ENCODE measurements around the gene CDC42.
"Not testable (repeated sequence)": the region's sequence is repeated elsewhere in the genome, so short reads cannot be mapped to it uniquely, and the experiment has no call there.

Gene CDC42

DNA sequence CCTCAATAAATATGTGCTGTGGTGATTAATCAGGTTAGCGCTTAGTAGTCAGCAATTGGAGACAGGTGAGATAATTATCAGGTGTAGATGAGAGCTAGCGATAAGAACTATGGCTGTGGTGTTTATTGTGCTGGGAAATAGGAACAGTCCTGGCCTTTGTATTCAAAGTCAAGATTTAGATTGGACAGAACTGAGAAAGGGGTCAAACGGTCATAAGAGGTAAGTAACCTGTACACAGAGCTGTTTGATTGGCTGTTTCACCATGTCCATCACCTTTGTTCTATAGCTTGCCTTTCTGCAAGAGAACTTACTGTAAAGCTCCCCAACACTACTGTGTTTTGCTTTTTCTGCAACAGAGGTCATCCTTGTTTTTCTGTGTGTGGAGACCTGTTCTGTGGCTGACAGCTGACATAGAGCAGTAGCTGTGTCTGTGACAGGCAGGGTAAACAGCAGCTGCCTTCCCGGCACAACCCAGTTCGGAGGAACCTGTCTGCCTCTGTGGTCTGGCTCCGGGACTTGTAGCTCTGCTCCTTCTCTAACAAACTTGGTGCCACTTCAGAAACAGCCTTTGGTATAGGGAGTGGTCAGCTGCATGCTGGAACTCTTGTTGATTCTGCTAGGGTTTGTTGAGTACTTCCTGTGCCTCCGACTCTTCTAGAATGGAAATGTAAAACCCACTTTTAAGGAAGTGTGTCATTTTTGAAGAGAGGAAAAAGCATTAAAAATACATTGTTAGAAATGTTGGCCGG, 21.1 kb upstream of the CDC42 start:
- no CpG with 5 or more reads among the region's 8 CpGs for WGBS (ENCODE audit: extremely low coverage, insufficient coverage, insufficient read length)
- H2AFZ ChIP-seq (ENCODE audit: insufficient read depth, low read length, poor library complexity) = peak overlapping the region; percentile 3
- H3K79me1 ChIP-seq (ENCODE audit: low read length) = no peaks in the 10 kb centered on the region
- no peak overlapping the region for H3K14ac ChIP-seq (ENCODE audit: low read length)
- H4K12ac ChIP-seq (ENCODE audit: low read depth, low read length) = no peak overlapping the region
- H3K4me3 ChIP-seq (ENCODE audit: low read depth, low read length) = no peak overlapping the region
- H3K9ac ChIP-seq (ENCODE audit: low read length) = no peak overlapping the region
- no peak overlapping the region for H4K91ac ChIP-seq (ENCODE audit: low read depth, low read length)
- H3K18ac ChIP-seq (ENCODE audit: low read length) = no peak overlapping the region
- H3K36me3 ChIP-seq (ENCODE audit: control insufficient read depth in 1 of 2, insufficient read depth in 2 of 2, low read length in 2 of 2) = no peaks in the 10 kb centered on the region
- H4K8ac ChIP-seq (ENCODE audit: low read depth, low read length) = peak overlapping the region; percentile 2
- no peak overlapping the region for H2BK12ac ChIP-seq (ENCODE audit: low read length)
- no peaks in the 10 kb centered on the region for H3K79me2 ChIP-seq (ENCODE audit: control insufficient read depth, insufficient read depth, low read length, poor library complexity)
- H3K9me3 ChIP-seq (ENCODE audit: insufficient read depth, low read depth, low read length) = no peaks in the 10 kb centered on the region
- no peak overlapping the region for H2BK120ac ChIP-seq (ENCODE audit: insufficient read depth, low read length, poor library complexity)
- peak overlapping the region; percentile 52 for H3K4me2 ChIP-seq (ENCODE audit: low read length)
- H3K23ac ChIP-seq (ENCODE audit: low read length) = no peak overlapping the region
- no peak overlapping the region for H2BK5ac ChIP-seq (ENCODE audit: low read depth, low read length, poor library complexity)
- H2AK5ac ChIP-seq (ENCODE audit: low read length) = no peak overlapping the region
- H3K27me3 ChIP-seq (ENCODE audit: insufficient read depth, low read length) = no peaks in the 10 kb centered on the region
- H3K4me1 ChIP-seq (ENCODE audit: control insufficient read depth in 1 of 2, insufficient read depth in 2 of 2, low read length in 2 of 2) = peaks cover 8 to 9% of the 10 kb centered on the region in 2 experiments
- H3K4ac ChIP-seq (ENCODE audit: low read depth, low read length) = no peak overlapping the region
- DNase-seq = no peak
- peak overlapping the region; percentile 64 for H3K27ac ChIP-seq (ENCODE audit: low read depth, low read length)

DNA sequence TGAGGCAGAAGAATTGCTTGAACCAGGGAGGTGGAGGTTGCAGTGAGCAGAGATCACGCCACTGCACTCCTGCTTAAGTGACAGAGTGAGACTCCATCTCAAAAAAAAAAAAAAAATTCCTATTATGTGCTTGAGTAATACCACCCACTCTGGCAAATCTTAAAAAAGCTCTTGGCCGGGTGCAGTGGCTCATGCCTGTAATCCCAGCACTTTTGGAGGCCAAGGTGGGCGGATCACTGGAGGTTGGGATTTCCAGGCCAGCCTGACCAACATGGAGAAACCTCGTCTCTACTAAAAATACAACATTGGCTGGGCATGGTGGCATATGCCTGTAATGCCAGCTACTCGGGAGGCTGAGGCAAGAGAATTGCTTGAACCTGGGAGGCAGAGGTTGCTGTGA, 17.7 kb upstream of the CDC42 start:
- H4K91ac ChIP-seq (ENCODE audit: low read depth, low read length); H3K4ac ChIP-seq (ENCODE audit: low read depth, low read length); H4K12ac ChIP-seq (ENCODE audit: low read depth, low read length); H3K27me3 ChIP-seq (ENCODE audit: insufficient read depth, low read length); H3K4me2 ChIP-seq (ENCODE audit: low read length); H2AK5ac ChIP-seq (ENCODE audit: low read length); H2BK120ac ChIP-seq (ENCODE audit: insufficient read depth, low read length, poor library complexity); H3K18ac ChIP-seq (ENCODE audit: low read length); H3K4me3 ChIP-seq (ENCODE audit: low read depth, low read length); H4K8ac ChIP-seq (ENCODE audit: low read depth, low read length); H3K9ac ChIP-seq (ENCODE audit: low read length); DNase-seq; H2AFZ ChIP-seq (ENCODE audit: insufficient read depth, low read length, poor library complexity); H3K79me2 ChIP-seq (ENCODE audit: control insufficient read depth, insufficient read depth, low read length, poor library complexity); H2BK12ac ChIP-seq (ENCODE audit: low read length); H3K9me3 ChIP-seq (ENCODE audit: insufficient read depth, low read depth, low read length); H3K79me1 ChIP-seq (ENCODE audit: low read length); H3K36me3 ChIP-seq (ENCODE audit: control insufficient read depth in 1 of 2, insufficient read depth in 2 of 2, low read length in 2 of 2); H3K14ac ChIP-seq (ENCODE audit: low read length); H3K23ac ChIP-seq (ENCODE audit: low read length); H3K27ac ChIP-seq (ENCODE audit: low read depth, low read length); H2BK5ac ChIP-seq (ENCODE audit: low read depth, low read length, poor library complexity): not testable (repeated sequence)
- peaks cover 8 to 14% of the 10 kb centered on the region in 2 experiments for H3K4me1 ChIP-seq (ENCODE audit: control insufficient read depth in 1 of 2, insufficient read depth in 2 of 2, low read length in 2 of 2)
- no CpG with 5 or more reads among the region's 5 CpGs for WGBS (ENCODE audit: extremely low coverage, insufficient coverage, insufficient read length)

DNA sequence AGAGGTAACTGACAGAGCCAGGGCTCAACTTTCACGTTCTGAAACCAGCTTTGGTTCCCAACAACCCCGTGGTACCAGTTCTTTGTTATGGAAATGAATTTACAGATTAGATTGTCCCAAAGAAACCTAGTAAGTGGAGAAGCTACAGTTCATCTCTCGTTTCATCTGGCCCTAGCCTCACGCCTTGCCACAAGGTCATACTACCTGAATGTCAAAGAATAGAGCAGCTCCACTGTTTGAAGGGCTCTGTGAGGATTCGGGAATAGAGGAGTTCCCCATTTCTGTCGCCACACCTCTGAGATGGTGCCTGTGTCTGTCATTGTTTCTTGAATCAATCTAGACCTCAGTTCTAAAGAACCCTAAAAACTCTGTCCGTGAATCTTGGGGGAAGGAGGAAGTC, 15.0 kb upstream of the CDC42 start:
- Histone ChIP-seq H3K27me3 (ENCODE audit: insufficient read depth, low read length) (no peaks in the 10 kb centered on the region), H3K4me2 (ENCODE audit: low read length) (no peak overlapping the region), H3K9ac (ENCODE audit: low read length) (no peak overlapping the region), H3K79me1 (ENCODE audit: low read length) (no peaks in the 10 kb centered on the region), H2BK120ac (ENCODE audit: insufficient read depth, low read length, poor library complexity) (no peak overlapping the region), H2BK5ac (ENCODE audit: low read depth, low read length, poor library complexity) (no peak overlapping the region), H3K18ac (ENCODE audit: low read length) (no peak overlapping the region), H2AK5ac (ENCODE audit: low read length) (no peak overlapping the region), H3K4me3 (ENCODE audit: low read depth, low read length) (no peak overlapping the region), H3K9me3 (ENCODE audit: insufficient read depth, low read depth, low read length) (no peaks in the 10 kb centered on the region), H2AFZ (ENCODE audit: insufficient read depth, low read length, poor library complexity) (no peak overlapping the region), H3K79me2 (ENCODE audit: control insufficient read depth, insufficient read depth, low read length, poor library complexity) (no peaks in the 10 kb centered on the region), H3K36me3 (ENCODE audit: control insufficient read depth in 1 of 2, insufficient read depth in 2 of 2, low read length in 2 of 2) (no peaks in the 10 kb centered on the region), H3K4me1 (ENCODE audit: control insufficient read depth in 1 of 2, insufficient read depth in 2 of 2, low read length in 2 of 2) (peaks cover 0 to 5% of the 10 kb centered on the region in 2 experiments), H4K91ac (ENCODE audit: low read depth, low read length) (no peak overlapping the region), H3K4ac (ENCODE audit: low read depth, low read length) (no peak overlapping the region), H3K27ac (ENCODE audit: low read depth, low read length) (no peak overlapping the region), H3K23ac (ENCODE audit: low read length) (no peak overlapping the region), H2BK12ac (ENCODE audit: low read length) (no peak overlapping the region), H3K14ac (ENCODE audit: low read length) (no peak overlapping the region), H4K8ac (ENCODE audit: low read depth, low read length) (no peak overlapping the region), H4K12ac (ENCODE audit: low read depth, low read length) (no peak overlapping the region)
- no CpG with 5 or more reads among the region's 7 CpGs for WGBS (ENCODE audit: extremely low coverage, insufficient coverage, insufficient read length)
- no peak for DNase-seq

DNA sequence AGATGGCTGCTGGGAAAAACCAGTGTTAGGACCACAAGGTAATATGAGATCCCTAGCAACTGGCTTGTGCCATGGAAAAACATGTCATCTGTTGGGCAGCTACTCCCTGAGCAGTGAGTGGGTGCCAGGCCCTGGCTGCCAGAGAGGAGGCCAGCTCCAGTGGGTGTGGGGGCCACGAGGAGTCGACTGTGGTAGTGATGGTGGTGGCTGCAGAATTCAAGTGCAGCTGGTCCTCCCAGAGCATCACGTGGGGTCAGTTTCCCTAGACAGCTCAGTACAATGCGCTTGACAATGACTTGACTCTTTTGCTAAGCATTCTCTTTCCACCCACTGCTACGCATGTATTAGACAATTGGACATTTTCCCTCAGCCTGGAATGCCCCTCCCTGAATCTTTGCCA, 14.5 kb upstream of the CDC42 start:
- H3K23ac ChIP-seq (ENCODE audit: low read length) = no peak overlapping the region
- no peak overlapping the region for H2BK12ac ChIP-seq (ENCODE audit: low read length)
- no peak overlapping the region for H2BK5ac ChIP-seq (ENCODE audit: low read depth, low read length, poor library complexity)
- H2AFZ ChIP-seq (ENCODE audit: insufficient read depth, low read length, poor library complexity) = no peak overlapping the region
- no peaks in the 10 kb centered on the region for H3K36me3 ChIP-seq (ENCODE audit: control insufficient read depth in 1 of 2, insufficient read depth in 2 of 2, low read length in 2 of 2)
- H4K8ac ChIP-seq (ENCODE audit: low read depth, low read length) = no peak overlapping the region
- no peaks in the 10 kb centered on the region for H3K79me2 ChIP-seq (ENCODE audit: control insufficient read depth, insufficient read depth, low read length, poor library complexity)
- H3K4me1 ChIP-seq (ENCODE audit: control insufficient read depth in 1 of 2, insufficient read depth in 2 of 2, low read length in 2 of 2) = peaks cover 3 to 8% of the 10 kb centered on the region in 2 experiments
- H3K27ac ChIP-seq (ENCODE audit: low read depth, low read length) = no peak overlapping the region
- no peak overlapping the region for H2BK120ac ChIP-seq (ENCODE audit: insufficient read depth, low read length, poor library complexity)
- H2AK5ac ChIP-seq (ENCODE audit: low read length) = no peak overlapping the region
- H3K79me1 ChIP-seq (ENCODE audit: low read length) = no peaks in the 10 kb centered on the region
- H3K9ac ChIP-seq (ENCODE audit: low read length) = no peak overlapping the region
- no peak overlapping the region for H3K14ac ChIP-seq (ENCODE audit: low read length)
- no peak overlapping the region for H4K91ac ChIP-seq (ENCODE audit: low read depth, low read length)
- no CpG with 5 or more reads among the region's 5 CpGs for WGBS (ENCODE audit: extremely low coverage, insufficient coverage, insufficient read length)
- H3K18ac ChIP-seq (ENCODE audit: low read length) = no peak overlapping the region
- no peaks in the 10 kb centered on the region for H3K27me3 ChIP-seq (ENCODE audit: insufficient read depth, low read length)
- H3K4ac ChIP-seq (ENCODE audit: low read depth, low read length) = no peak overlapping the region
- H3K4me3 ChIP-seq (ENCODE audit: low read depth, low read length) = no peak overlapping the region
- no peak overlapping the region for H3K4me2 ChIP-seq (ENCODE audit: low read length)
- no peak for DNase-seq
- H3K9me3 ChIP-seq (ENCODE audit: insufficient read depth, low read depth, low read length) = no peaks in the 10 kb centered on the region
- no peak overlapping the region for H4K12ac ChIP-seq (ENCODE audit: low read depth, low read length)
